ENCODE data around the gene CEP112.

CEP112 gene

DNA sequence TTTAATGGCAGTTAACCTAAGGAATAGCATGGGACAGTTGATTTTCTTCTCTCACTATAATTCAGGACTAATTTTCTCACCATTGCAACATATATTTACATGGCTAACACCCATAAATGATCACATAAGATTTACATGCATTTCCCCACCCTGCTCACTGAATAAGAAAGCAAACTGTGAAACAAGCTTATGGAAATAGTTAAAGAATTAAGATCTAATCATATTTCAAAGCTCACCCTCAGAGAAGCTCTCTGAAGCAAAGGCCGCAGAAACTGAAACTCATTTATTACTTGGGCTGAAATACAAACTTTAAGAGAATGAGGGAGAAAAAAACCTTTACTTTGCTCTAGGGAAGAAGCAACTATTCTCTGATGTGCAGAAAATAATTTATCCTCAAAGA is 411.8 kb downstream of the CEP112 start:
- ChIA-PET POLR2A (ENCODE audit: low non-redundant PET) (no interaction called here), CTCF (no interaction called here)
- TF ChIP-seq, protein P1, sequence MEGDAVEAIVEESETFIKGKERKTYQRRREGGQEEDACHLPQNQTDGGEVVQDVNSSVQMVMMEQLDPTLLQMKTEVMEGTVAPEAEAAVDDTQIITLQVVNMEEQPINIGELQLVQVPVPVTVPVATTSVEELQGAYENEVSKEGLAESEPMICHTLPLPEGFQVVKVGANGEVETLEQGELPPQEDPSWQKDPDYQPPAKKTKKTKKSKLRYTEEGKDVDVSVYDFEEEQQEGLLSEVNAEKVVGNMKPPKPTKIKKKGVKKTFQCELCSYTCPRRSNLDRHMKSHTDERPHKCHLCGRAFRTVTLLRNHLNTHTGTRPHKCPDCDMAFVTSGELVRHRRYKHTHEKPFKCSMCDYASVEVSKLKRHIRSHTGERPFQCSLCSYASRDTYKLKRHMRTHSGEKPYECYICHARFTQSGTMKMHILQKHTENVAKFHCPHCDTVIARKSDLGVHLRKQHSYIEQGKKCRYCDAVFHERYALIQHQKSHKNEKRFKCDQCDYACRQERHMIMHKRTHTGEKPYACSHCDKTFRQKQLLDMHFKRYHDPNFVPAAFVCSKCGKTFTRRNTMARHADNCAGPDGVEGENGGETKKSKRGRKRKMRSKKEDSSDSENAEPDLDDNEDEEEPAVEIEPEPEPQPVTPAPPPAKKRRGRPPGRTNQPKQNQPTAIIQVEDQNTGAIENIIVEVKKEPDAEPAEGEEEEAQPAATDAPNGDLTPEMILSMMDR (conservative IDR thresholded peaks at IDR 0.05; ENCODE audit: low read depth) = no peak
- no peak overlapping the region for H3K27ac ChIP-seq
- no peak for DNase-seq (ENCODE audit: low spot score)

DNA sequence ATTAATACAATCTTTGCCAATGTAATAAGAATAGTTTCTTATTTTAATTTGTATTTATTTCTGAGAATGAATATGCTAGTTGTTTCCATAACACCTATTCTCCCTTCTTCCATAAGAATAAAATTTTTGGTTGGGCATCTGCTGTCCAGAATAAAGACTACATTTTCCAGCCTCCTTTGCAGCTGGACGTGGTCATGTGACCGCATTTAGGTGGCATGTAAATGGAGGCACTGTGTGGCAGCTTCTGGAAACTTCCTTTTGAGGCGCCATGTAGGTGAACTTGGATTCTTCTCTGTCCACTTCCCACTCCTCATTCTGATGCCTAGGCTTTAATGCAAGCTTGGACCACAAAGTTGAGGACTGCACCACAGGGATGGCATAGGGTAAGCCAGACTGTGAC is 415.0 kb downstream of the CEP112 start:
- no peak overlapping the region for H3K27ac ChIP-seq
- TF ChIP-seq, protein P1 (conservative IDR thresholded peaks at IDR 0.05; ENCODE audit: low read depth) = no peak
- CTCF ChIA-PET = no interaction called here
- DNase-seq (ENCODE audit: low spot score) = no peak
- POLR2A ChIA-PET (ENCODE audit: low non-redundant PET) = no interaction called here

DNA sequence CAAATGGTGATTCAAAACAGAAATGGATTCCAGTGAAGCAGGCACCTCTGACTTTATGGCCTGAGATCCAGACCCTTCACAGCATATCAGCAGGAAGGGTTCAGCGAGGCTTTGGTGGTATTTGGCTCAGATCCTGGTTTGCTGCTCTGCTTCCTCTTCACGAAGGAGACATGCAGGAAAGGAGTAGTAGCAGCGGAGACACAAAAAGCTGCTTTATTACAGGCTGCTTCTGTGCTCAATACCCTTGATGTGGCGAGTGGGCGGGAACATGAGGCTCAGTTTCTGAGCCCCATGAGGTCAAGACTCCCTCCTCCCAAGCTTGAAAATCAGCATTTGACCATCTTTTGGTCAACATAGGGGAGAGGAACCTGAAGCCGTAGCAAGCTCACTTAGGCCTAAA is 417.1 kb downstream of the CEP112 start:
- ChIA-PET CTCF (no interaction called here), POLR2A (ENCODE audit: low non-redundant PET) (no interaction called here)
- no peak overlapping the region for H3K27ac ChIP-seq
- TF ChIP-seq, protein P1 (conservative IDR thresholded peaks at IDR 0.05; ENCODE audit: low read depth) = no peak
- DNase-seq (ENCODE audit: low spot score) = no peak

DNA sequence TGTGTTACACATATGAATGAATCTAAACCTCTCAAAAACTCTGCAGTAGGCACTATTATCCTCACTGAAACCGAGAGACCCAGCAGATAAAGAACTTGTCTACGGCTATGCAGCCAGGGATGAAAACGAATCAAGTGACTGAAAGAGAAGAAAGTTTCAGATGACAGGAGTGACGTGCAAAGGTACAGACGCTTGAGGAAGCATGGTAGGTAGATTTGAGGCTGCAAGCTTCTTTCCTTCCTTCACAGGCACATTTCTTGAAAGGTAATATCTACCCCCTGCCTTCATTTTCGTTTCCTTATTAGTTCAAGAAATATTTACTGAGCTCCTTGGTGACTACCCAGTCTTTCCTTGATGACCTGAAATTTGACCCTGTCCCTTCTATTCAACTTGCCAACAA is 418.9 kb downstream of the CEP112 start:
- TF ChIP-seq, protein P1 (conservative IDR thresholded peaks at IDR 0.05; ENCODE audit: low read depth) = no peak
- H3K27ac ChIP-seq = no peak overlapping the region
- ChIA-PET POLR2A (ENCODE audit: low non-redundant PET) (no interaction called here), CTCF (no interaction called here)
- DNase-seq (ENCODE audit: low spot score) = no peak

DNA sequence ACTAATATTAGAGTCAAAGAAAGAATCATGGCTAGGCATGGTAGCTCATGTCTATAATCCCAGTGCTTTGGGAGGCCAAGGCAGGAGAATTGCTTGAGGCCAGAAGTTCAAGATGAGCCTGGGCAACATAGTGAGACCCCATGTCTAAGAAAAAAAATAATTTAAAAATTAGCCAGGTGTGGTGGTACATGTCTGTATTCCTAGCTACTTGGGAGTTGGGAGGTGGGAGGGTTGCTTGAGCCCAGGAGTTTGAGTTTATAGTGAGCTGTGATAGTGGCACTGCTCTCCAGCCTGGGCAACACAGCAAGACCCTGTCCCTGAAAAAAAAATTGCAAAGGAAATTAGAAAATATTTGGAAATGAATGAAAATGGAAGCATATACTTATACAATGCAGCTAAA is 420.2 kb downstream of the CEP112 start:
- ChIA-PET POLR2A (ENCODE audit: low non-redundant PET) (no interaction called here), CTCF (no interaction called here)
- no peak overlapping the region for H3K27ac ChIP-seq
- TF ChIP-seq, protein P1 (conservative IDR thresholded peaks at IDR 0.05; ENCODE audit: low read depth) = no peak
- no peak for DNase-seq (ENCODE audit: low spot score)

DNA sequence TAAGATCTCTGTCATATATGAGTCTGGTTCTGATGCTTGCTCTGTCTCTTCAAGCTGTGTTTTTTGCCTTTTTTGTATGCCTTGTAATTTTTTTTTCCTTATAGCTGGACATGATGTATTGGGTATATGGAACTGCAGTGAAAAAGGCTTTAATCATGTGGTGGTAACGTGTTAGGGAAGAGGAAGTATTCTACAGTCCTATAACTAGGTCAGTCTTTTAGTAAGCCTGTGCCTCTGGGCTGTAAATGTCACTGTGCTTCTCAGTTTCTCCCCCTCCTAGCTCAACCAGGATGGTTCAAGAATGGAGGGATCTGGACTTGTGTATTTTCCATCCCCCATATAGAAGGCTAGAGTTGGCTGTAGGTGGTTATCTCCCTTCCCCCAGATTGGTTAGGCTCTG is 428.1 kb downstream of the CEP112 start:
- H3K27ac ChIP-seq = no peak overlapping the region
- no peak for DNase-seq (ENCODE audit: low spot score)
- ChIA-PET CTCF (no interaction called here), POLR2A (ENCODE audit: low non-redundant PET) (no interaction called here)
- TF ChIP-seq, protein P1 (conservative IDR thresholded peaks at IDR 0.05; ENCODE audit: low read depth) = no peak

DNA sequence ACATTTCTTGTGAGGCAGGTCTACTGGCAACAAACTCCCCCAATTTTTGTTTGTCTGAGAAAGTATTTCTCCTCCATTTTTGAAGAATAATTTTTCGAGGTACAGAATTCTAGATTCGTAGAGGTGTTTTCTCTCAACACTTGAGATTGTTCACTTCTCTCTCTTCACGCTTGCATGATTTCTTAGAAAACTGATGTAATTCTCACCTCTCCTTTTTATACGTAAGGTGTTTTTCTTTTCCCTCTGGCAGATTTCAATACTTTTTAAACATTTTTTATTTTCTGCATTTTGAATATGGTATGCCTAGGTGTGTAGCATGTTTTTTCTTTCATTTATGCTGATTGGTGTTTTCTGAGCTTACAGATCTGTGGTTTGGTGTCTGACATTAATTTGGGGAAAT is 429.0 kb downstream of the CEP112 start:
- ChIA-PET POLR2A (ENCODE audit: low non-redundant PET) (no interaction called here), CTCF (no interaction called here)
- TF ChIP-seq, protein P1 (conservative IDR thresholded peaks at IDR 0.05; ENCODE audit: low read depth) = no peak
- DNase-seq (ENCODE audit: low spot score) = no peak
- H3K27ac ChIP-seq = no peak overlapping the region
